GM23338 (cell line): ENCODE data around the gene MYCBPAP. TPM values are rescaled to one million over a fixed set of nuclear protein-coding genes. Genes with fewer than 3 reads are reported as not detected.
A peak's percentile ranks its signal among the peaks of the same experiment; 100 is the strongest.

Source experiments
- ATAC-seq: fragments of 200-7000 bp; cut with Tn5 transposase; 3 replicates; pipeline ENCODE4 v1.9.1; 2020
- DNase-seq: peaks from one replicate; pipeline ENCODE4 v3.0.0-alpha.2; 2015; ENCODE audit warnings: low spot score
- H2AFZ ChIP-seq: fragments of 200-600 bp; sonication (generic); 2 replicates; pipeline ENCODE4 v1.8.0; 2016; ENCODE audit warnings: antibody characterized with exemption, mild to moderate bottlenecking, moderate library complexity
- H3F3A ChIP-seq: fragments of 200-600 bp; sonication (generic); replicated peaks from 2 replicates; pipeline ENCODE4 v1.8.0; 2017; ENCODE audit warnings: antibody characterized with exemption, mixed run types, low read depth
- H3K27ac ChIP-seq: fragments of 200-600 bp; sonication (generic); 2 replicates; pipeline ENCODE4 v1.6.1; 2016; ENCODE audit warnings: low read depth
- H3K27me3 ChIP-seq: fragments of 200-600 bp; sonication (generic); 2 replicates; pipeline ENCODE4 v1.8.0; 2016; ENCODE audit warnings: mild to moderate bottlenecking, mixed run types, moderate library complexity; ENCODE audit not compliant: insufficient read depth
- H3K36me3 ChIP-seq: fragments of 200-600 bp; sonication (generic); 2 replicates; pipeline ENCODE4 v1.8.0; 2016; ENCODE audit warnings: mild to moderate bottlenecking; ENCODE audit not compliant: insufficient read depth
- H3K4me1 ChIP-seq: fragments of 200-600 bp; sonication (generic); 2 replicates; pipeline ENCODE4 v1.8.0; 2016; ENCODE audit warnings: mild to moderate bottlenecking, moderate library complexity; ENCODE audit not compliant: insufficient read depth
- H3K4me2 ChIP-seq: fragments of 200-600 bp; sonication (generic); 2 replicates; pipeline ENCODE4 v1.7.1; 2017; ENCODE audit warnings: mixed run types
- H3K4me3 ChIP-seq: fragments of 200-600 bp; sonication (generic); 2 replicates; pipeline ENCODE4 v1.6.1; 2016; ENCODE audit warnings: mixed run types
- H3K79me2 ChIP-seq: fragments of 200-600 bp; sonication (generic); replicated peaks from 2 replicates; pipeline ENCODE4 v1.8.0; 2017; ENCODE audit warnings: mild to moderate bottlenecking; ENCODE audit not compliant: insufficient read depth
- H3K9me2 ChIP-seq: fragments of 200-600 bp; sonication (generic); 2 replicates; pipeline ENCODE4 v1.8.0; 2017; ENCODE audit not compliant: insufficient read depth
- H4K20me1 ChIP-seq: fragments of 200-600 bp; sonication (generic); replicated peaks from 2 replicates; pipeline ENCODE4 v1.8.0; 2017; ENCODE audit warnings: mild to moderate bottlenecking; ENCODE audit not compliant: insufficient read depth
- H3K27ac Mint-ChIP-seq: 2 replicates; pipeline ENCODE4 v1.8.0; 2020; ENCODE audit warnings: inconsistent platforms, mild to moderate bottlenecking, moderate library complexity, mixed read lengths
- H3K27me3 Mint-ChIP-seq: 3 replicates; pipeline ENCODE4 v1.8.0; 2022; ENCODE audit warnings: low read depth, mild to moderate bottlenecking, moderate library complexity, mixed read lengths, inconsistent platforms; ENCODE audit not compliant: insufficient read depth, poor library complexity
- H3K36me3 Mint-ChIP-seq: 3 replicates; pipeline ENCODE4 v1.8.0; 2021; ENCODE audit warnings: low read depth, mild to moderate bottlenecking, inconsistent platforms, moderate library complexity, mixed read lengths
- H3K4me1 Mint-ChIP-seq: 3 replicates; pipeline ENCODE4 v1.8.0; 2020; ENCODE audit warnings: mild to moderate bottlenecking, inconsistent platforms, mixed read lengths
- H3K4me3 Mint-ChIP-seq: 3 replicates; pipeline ENCODE4 v1.8.0; 2021; ENCODE audit warnings: moderate library complexity, mild to moderate bottlenecking, inconsistent platforms, mixed read lengths
- H3K9me3 Mint-ChIP-seq: 3 replicates; pipeline ENCODE4 v1.8.0; 2020; ENCODE audit warnings: moderate library complexity, mild to moderate bottlenecking, inconsistent platforms, mixed read lengths
- CREB1 ChIP-seq: fragments of 250-450 bp; sonication (Bioruptor Pico); IDR thresholded peaks from 2 replicates; pipeline ENCODE4 v1.5.0; 2020; ENCODE audit warnings: low read depth, mild to moderate bottlenecking, moderate library complexity
- EZH2 ChIP-seq: fragments of 200-600 bp; sonication (generic); IDR thresholded peaks from one replicate; pipeline ENCODE4 v1.8.0; 2017; ENCODE audit warnings: antibody characterized with exemption, mild to moderate bottlenecking, low read depth; ENCODE audit not compliant: unreplicated experiment
- JUNB ChIP-seq: IDR thresholded peaks from one replicate; pipeline ENCODE4 v1.6.1; 2016; ENCODE audit warnings: antibody characterized with exemption; ENCODE audit not compliant: unreplicated experiment
- NANOG ChIP-seq: IDR thresholded peaks from 2 replicates; pipeline ENCODE4 v1.6.1; 2016; ENCODE audit warnings: antibody characterized with exemption, borderline replicate concordance
- POLR2AphosphoS5 ChIP-seq: IDR thresholded peaks from 2 replicates; pipeline ENCODE4 v1.6.1; 2016; ENCODE audit warnings: antibody characterized with exemption, low read depth
- STAT1 ChIP-seq: IDR thresholded peaks from one replicate; pipeline ENCODE4 v1.6.1; 2016; ENCODE audit warnings: antibody characterized with exemption; ENCODE audit not compliant: unreplicated experiment
- ZNF114 ChIP-seq: fragments of 250-450 bp; sonication (Bioruptor Pico); IDR thresholded peaks from 2 replicates; pipeline ENCODE4 v1.5.0; 2020; ENCODE audit warnings: mild to moderate bottlenecking, moderate library complexity
- ZNF331 ChIP-seq: fragments of 250-450 bp; sonication (Bioruptor Pico); IDR thresholded peaks from 2 replicates; pipeline ENCODE4 v1.5.0; 2020; ENCODE audit warnings: low read depth, mild to moderate bottlenecking, moderate library complexity
- polyA plus RNA-seq: library from polyadenylated mRNA; unstranded; fragments of >200 nt; fragmentation: Nextera tagmentation; extraction: Ambion mirVana; gene quantifications from 2 replicates; pipeline ENCODE4 v1.2.1, GENCODE V29; 2016
- total RNA-seq: library from RNA; depleted of rRNA; stranded (reverse); fragments of >200 nt; shearing (Covaris generic); gene quantifications from 2 replicates; pipeline ENCODE4 v1.2.3, GENCODE V29; 2014
- TF ChIP-seq, protein P1 (sequence below): IDR thresholded peaks from one replicate; pipeline ENCODE4 v1.6.1; 2018; ENCODE audit warnings: antibody characterized with exemption; ENCODE audit not compliant: unreplicated experiment
- TF ChIP-seq, protein P2 (sequence below), 2 experiments: fragments of 200-600 bp in 1 of 2; sonication (generic) in 1 of 2; conservative IDR thresholded peaks; 2 replicates each; pipeline versions ENCODE4 v1.5.1 to v1.6.1; 2016 to 2017; ENCODE audit warnings: antibody characterized with exemption in 2 of 2, low read depth in 2 of 2, mild to moderate bottlenecking in 2 of 2, moderate library complexity in 1 of 2

MYCBPAP gene
- total and polyA plus RNA-seq, 2 experiments from 2014 or later = 0.63 to 1.7 TPM

DNA sequence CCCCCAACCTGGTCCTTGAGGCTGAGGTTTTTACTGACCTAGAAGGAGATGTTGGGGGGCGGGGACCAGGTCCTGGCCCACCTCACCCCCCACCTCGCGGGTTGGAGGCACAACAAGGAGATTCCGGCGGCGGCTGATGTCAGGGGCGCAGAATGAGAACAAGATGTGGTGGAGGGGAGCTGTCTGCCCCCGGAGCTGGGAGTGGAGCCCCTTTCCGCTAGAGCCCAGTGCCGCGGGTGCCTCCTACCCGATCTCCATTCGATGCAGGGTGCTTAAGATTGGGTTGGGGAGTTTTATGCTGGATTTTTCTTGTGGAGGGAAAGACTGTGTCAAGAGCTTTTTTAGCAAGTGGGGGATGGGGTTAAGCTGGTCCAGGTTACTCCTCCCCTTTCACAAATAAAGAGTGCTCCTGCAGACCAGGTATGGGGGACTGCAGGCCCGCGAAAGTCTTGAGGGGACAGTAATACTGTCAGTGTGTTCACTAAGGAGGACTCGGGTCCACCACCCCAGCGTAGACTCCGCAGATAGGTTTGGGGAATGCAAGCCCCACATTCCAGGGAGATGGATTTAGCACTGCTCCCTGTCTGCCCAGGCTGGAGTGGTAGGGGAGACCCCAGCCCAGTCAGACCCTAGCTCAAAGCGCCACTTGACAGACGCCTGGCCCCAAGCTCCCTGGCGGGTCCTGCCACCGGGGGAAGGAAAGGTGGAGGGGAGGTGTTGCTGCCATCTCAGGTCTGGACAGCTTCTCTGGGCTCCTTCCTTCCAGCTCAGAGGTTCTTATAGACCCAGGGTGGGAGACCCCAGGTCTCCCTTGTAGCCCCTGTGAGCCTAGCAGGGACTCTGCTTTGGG, 54.2 kb downstream of the MYCBPAP start:
- no peak overlapping the region for H2AFZ ChIP-seq
- H3K27me3 ChIP-seq = peaks cover 84% of the 10 kb centered on the region
- Mint-ChIP-seq H3K4me3 (peak overlapping the region; percentile 72), H3K9me3 (no peaks in the 10 kb centered on the region), H3K4me1 (peaks cover 53% of the 10 kb centered on the region), H3K36me3 (no peaks in the 10 kb centered on the region), H3K27me3 (peaks cover 65% of the 10 kb centered on the region), H3K27ac (no peak overlapping the region)
- ATAC-seq (no peak), DNase-seq (peak; percentile 53)
- H3K36me3 ChIP-seq = no peaks in the 10 kb centered on the region
- H3K79me2 ChIP-seq = no peaks in the 10 kb centered on the region
- no peaks in the 10 kb centered on the region for H3K9me2 ChIP-seq
- TF ChIP-seq, protein P1, sequence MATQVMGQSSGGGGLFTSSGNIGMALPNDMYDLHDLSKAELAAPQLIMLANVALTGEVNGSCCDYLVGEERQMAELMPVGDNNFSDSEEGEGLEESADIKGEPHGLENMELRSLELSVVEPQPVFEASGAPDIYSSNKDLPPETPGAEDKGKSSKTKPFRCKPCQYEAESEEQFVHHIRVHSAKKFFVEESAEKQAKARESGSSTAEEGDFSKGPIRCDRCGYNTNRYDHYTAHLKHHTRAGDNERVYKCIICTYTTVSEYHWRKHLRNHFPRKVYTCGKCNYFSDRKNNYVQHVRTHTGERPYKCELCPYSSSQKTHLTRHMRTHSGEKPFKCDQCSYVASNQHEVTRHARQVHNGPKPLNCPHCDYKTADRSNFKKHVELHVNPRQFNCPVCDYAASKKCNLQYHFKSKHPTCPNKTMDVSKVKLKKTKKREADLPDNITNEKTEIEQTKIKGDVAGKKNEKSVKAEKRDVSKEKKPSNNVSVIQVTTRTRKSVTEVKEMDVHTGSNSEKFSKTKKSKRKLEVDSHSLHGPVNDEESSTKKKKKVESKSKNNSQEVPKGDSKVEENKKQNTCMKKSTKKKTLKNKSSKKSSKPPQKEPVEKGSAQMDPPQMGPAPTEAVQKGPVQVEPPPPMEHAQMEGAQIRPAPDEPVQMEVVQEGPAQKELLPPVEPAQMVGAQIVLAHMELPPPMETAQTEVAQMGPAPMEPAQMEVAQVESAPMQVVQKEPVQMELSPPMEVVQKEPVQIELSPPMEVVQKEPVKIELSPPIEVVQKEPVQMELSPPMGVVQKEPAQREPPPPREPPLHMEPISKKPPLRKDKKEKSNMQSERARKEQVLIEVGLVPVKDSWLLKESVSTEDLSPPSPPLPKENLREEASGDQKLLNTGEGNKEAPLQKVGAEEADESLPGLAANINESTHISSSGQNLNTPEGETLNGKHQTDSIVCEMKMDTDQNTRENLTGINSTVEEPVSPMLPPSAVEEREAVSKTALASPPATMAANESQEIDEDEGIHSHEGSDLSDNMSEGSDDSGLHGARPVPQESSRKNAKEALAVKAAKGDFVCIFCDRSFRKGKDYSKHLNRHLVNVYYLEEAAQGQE = no peak
- TF ChIP-seq EZH2 = peak; percentile 77
- no peak for TF ChIP-seq NANOG
- no peak overlapping the region for H3K27ac ChIP-seq
- peak overlapping the region; percentile 95 for H3K4me2 ChIP-seq
- H3K4me3 ChIP-seq = peak overlapping the region; percentile 62
- H3F3A ChIP-seq = 0 out of 2 replicates have a peak, but pooled peaks cover 9% of the 10 kb centered on the region
- H3K4me1 ChIP-seq = peaks cover 30% of the 10 kb centered on the region
- no peaks in the 10 kb centered on the region; the same call in none of the 2 replicates for H4K20me1 ChIP-seq

DNA sequence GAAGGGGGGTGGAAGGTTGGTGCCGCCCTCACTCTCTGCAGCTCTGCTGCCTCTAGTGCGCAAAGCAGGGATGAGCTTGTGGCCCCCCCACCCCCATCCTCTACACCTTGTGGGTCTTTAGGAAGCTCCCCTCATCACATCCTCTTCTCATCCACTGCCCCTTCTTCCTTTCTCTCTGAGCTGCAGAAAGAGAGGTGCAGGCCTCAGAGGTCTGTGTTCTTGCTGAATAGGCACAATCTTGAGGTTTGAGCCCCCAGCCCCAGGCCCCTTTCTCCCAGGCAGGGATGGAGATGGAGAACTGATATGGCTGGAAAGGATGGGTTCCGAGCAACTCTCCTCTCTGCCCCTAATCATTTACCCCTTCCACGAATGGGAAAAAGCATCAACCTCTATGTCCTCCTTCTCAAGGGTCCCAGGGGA, 54.9 kb downstream of the MYCBPAP start:
- Mint-ChIP-seq H3K4me3 (no peak overlapping the region; the same call in 1 of the 3 replicates), H3K27me3 (peaks cover 68% of the 10 kb centered on the region), H3K27ac (no peak overlapping the region), H3K4me1 (peaks cover 55% of the 10 kb centered on the region), H3K9me3 (no peaks in the 10 kb centered on the region), H3K36me3 (no peaks in the 10 kb centered on the region)
- no peak overlapping the region for H2AFZ ChIP-seq
- H3K9me2 ChIP-seq = no peaks in the 10 kb centered on the region
- peaks cover 82% of the 10 kb centered on the region for H3K27me3 ChIP-seq
- H3F3A ChIP-seq = 0 out of 2 replicates have a peak, but pooled peaks cover 7% of the 10 kb centered on the region
- H3K79me2 ChIP-seq = no peaks in the 10 kb centered on the region
- H3K4me2 ChIP-seq = peak overlapping the region; percentile 95
- DNase-seq (no peak), ATAC-seq (no peak)
- H3K4me3 ChIP-seq = peak overlapping the region; percentile 62
- H4K20me1 ChIP-seq = no peaks in the 10 kb centered on the region; the same call in none of the 2 replicates
- peaks cover 29% of the 10 kb centered on the region for H3K4me1 ChIP-seq
- H3K27ac ChIP-seq = no peak overlapping the region
- no peaks in the 10 kb centered on the region for H3K36me3 ChIP-seq
- no peak for TF ChIP-seq POLR2AphosphoS5
- no peak for TF ChIP-seq JUNB
- TF ChIP-seq EZH2 = no peak
- TF ChIP-seq ZNF331 = no peak
- TF ChIP-seq ZNF114 (CRISPR knock-in tag) = no peak
- no peak for TF ChIP-seq STAT1
- TF ChIP-seq CREB1 = no peak
- TF ChIP-seq NANOG = no peak
- TF ChIP-seq, protein P2, sequence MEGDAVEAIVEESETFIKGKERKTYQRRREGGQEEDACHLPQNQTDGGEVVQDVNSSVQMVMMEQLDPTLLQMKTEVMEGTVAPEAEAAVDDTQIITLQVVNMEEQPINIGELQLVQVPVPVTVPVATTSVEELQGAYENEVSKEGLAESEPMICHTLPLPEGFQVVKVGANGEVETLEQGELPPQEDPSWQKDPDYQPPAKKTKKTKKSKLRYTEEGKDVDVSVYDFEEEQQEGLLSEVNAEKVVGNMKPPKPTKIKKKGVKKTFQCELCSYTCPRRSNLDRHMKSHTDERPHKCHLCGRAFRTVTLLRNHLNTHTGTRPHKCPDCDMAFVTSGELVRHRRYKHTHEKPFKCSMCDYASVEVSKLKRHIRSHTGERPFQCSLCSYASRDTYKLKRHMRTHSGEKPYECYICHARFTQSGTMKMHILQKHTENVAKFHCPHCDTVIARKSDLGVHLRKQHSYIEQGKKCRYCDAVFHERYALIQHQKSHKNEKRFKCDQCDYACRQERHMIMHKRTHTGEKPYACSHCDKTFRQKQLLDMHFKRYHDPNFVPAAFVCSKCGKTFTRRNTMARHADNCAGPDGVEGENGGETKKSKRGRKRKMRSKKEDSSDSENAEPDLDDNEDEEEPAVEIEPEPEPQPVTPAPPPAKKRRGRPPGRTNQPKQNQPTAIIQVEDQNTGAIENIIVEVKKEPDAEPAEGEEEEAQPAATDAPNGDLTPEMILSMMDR (conservative IDR thresholded peaks at IDR 0.05; ENCODE audit: low read depth in 2 of 2) = no peak
